ENCODE results near the gene INSIG1.

The INSIG1 gene

GRCh38 chr7:155286686-155287085 lies 11.0 kb upstream of the INSIG1 start:
- TF ChIP-seq Cebpa-rat (IDR thresholded peaks at IDR 0.05): no peak

GRCh38 chr7:155287284-155287935 lies 10.3 kb upstream of the INSIG1 start:
- H3K9me3 ChIP-seq (replicated peaks in 1 of 11): peaks cover 0 to 10% (median 0%) of the 10 kb centered on the region in 11 experiments; a peak in 3 of 22 replicates
- peaks cover 75 to 100% (median 96%) of the 10 kb centered on the region in 10 experiments for H3K4me1 ChIP-seq
- H3K27me3 ChIP-seq: peaks cover 0 to 34% (median 9%) of the 10 kb centered on the region in 11 experiments; a peak in 7 of 22 replicates
- H3K9ac ChIP-seq: peak overlapping the region in 6 of 11 experiments; percentile 1 to 58 (median 20); a peak in 9 of 22 replicates
- H3K4me3 ChIP-seq: peak overlapping the region in 3 of 10 experiments; percentile 9 to 43 (median 28); a peak in 7 of 20 replicates
- TF ChIP-seq Cebpa-rat (IDR thresholded peaks at IDR 0.05): no peak
- peak overlapping the region; percentile 88 to 99 (median 95) for H3K4me2 ChIP-seq
- no peaks in the 10 kb centered on the region for H3K36me3 ChIP-seq
- peaks cover 0 to 14% (median 0%) of the 10 kb centered on the region in 11 experiments; a peak in 2 of 22 replicates for H4K20me1 ChIP-seq
- H3K27ac ChIP-seq: peak overlapping the region in 9 of 11 experiments; percentile 20 to 84 (median 66); a peak in 15 of 22 replicates

More at GRCh38 chr7:155286686-155287085, 11.0 kb upstream of the INSIG1 start:
- H3K9me3 ChIP-seq (replicated peaks in 1 of 11): peaks cover 0 to 10% (median 0%) of the 10 kb centered on the region in 11 experiments; a peak in 3 of 22 replicates
- H3K36me3 ChIP-seq: no peaks in the 10 kb centered on the region
- H3K27me3 ChIP-seq: peaks cover 0 to 34% (median 9%) of the 10 kb centered on the region in 11 experiments; a peak in 7 of 22 replicates
- H3K4me2 ChIP-seq: peak overlapping the region; percentile 88 to 99 (median 95)
- peak overlapping the region in 8 of 11 experiments; percentile 55 to 84 (median 66); a peak in 15 of 22 replicates for H3K27ac ChIP-seq
- H3K4me3 ChIP-seq: peak overlapping the region in 3 of 10 experiments; percentile 35 to 54 (median 45); a peak in 3 of 20 replicates
- peak overlapping the region in 4 of 11 experiments; percentile 19 to 58 (median 37); a peak in 7 of 22 replicates for H3K9ac ChIP-seq
- H3K4me1 ChIP-seq: peaks cover 81 to 100% (median 97%) of the 10 kb centered on the region in 10 experiments
- peaks cover 0 to 14% (median 0%) of the 10 kb centered on the region in 11 experiments; a peak in 2 of 22 replicates for H4K20me1 ChIP-seq

- Histone ChIP-seq H3K4me2 (peak overlapping the region; percentile 88 to 99 (median 95)), H3K4me1 (peaks cover 69 to 100% (median 89%) of the 10 kb centered on the region in 10 experiments), H3K27ac (peak overlapping the region in 6 of 11 experiments; percentile 58 to 84 (median 72); a peak in 12 of 22 replicates), H3K9ac (peak overlapping the region in 6 of 11 experiments; percentile 1 to 58 (median 20); a peak in 6 of 22 replicates), H3K36me3 (no peaks in the 10 kb centered on the region), H4K20me1 (peaks cover 0 to 14% (median 0%) of the 10 kb centered on the region in 11 experiments; a peak in 2 of 22 replicates), H3K9me3 (replicated peaks in 1 of 11) (peaks cover 0 to 10% (median 0%) of the 10 kb centered on the region in 11 experiments; a peak in 3 of 22 replicates), H3K27me3 (peaks cover 0 to 34% (median 9%) of the 10 kb centered on the region in 11 experiments; a peak in 7 of 22 replicates), H3K4me3 (peak overlapping the region in 3 of 10 experiments; percentile 9 to 43 (median 28); a peak in 4 of 20 replicates)
- no peak for TF ChIP-seq Cebpa-rat (IDR thresholded peaks at IDR 0.05)
Observed at GRCh38 chr7:155288055-155288454, 9.6 kb upstream of the INSIG1 start.

- Histone ChIP-seq H3K36me3 (no peaks in the 10 kb centered on the region), H3K4me1 (peaks cover 58 to 100% (median 85%) of the 10 kb centered on the region in 10 experiments), H3K9me3 (replicated peaks in 1 of 11) (peaks cover 0 to 10% (median 0%) of the 10 kb centered on the region in 11 experiments; a peak in 5 of 22 replicates), H3K4me2 (peak overlapping the region; percentile 44 to 99 (median 93); a peak in 20 of 22 replicates), H3K27me3 (peaks cover 0 to 33% (median 7%) of the 10 kb centered on the region in 11 experiments; a peak in 7 of 22 replicates), H3K27ac (no peak overlapping the region), H4K20me1 (peaks cover 0 to 14% (median 0%) of the 10 kb centered on the region in 11 experiments; a peak in 2 of 22 replicates), H3K9ac (no peak overlapping the region), H3K4me3 (no peak overlapping the region)
- no peak for TF ChIP-seq Cebpa-rat (IDR thresholded peaks at IDR 0.05)
Observed at GRCh38 chr7:155289107-155289506, 8.6 kb upstream of the INSIG1 start.

DNA sequence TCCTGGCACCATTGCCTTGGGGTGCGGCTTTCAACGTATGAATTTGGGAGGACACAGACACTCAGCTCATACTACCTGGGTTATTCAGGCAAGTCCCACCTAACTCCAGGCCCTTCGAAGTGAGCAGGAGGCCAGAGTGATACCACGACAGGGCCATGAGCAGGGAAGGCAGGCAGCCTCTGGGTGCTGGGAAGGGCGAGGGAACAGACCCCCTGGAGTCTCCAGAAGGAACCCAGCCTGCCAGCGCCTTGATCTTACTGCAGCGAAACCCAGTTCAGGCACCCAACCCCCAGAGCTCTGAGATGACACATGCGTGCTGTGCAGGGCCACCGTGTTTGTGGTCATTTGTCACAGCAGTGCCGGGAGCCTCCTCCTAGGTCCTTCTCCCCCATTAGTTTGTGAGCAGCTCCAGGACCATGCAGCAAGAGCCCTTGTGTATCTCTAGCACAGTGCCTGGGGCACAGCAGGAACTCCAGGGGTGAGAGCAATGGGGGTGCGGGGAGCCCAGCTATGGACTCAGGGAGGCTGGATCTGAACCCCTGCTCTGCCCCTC lies 7.7 kb upstream of the INSIG1 start:
- H3K27me3 ChIP-seq: peaks cover 0 to 23% (median 0%) of the 10 kb centered on the region in 11 experiments; a peak in 5 of 22 replicates
- H3K9ac ChIP-seq: no peak overlapping the region
- no peak overlapping the region for H3K4me3 ChIP-seq
- H3K4me1 ChIP-seq: peaks cover 49 to 100% (median 78%) of the 10 kb centered on the region in 10 experiments
- H3K27ac ChIP-seq: no peak overlapping the region
- peak overlapping the region; percentile 44 to 99 (median 93); a peak in 15 of 22 replicates for H3K4me2 ChIP-seq
- no peaks in the 10 kb centered on the region for H3K36me3 ChIP-seq
- H3K9me3 ChIP-seq (replicated peaks in 1 of 11): peaks cover 0 to 13% (median 0%) of the 10 kb centered on the region in 11 experiments; a peak in 6 of 22 replicates
- peaks cover 0 to 6% (median 0%) of the 10 kb centered on the region in 11 experiments; a peak in 2 of 22 replicates for H4K20me1 ChIP-seq
- TF ChIP-seq Cebpa-rat (IDR thresholded peaks at IDR 0.05): no peak

DNA sequence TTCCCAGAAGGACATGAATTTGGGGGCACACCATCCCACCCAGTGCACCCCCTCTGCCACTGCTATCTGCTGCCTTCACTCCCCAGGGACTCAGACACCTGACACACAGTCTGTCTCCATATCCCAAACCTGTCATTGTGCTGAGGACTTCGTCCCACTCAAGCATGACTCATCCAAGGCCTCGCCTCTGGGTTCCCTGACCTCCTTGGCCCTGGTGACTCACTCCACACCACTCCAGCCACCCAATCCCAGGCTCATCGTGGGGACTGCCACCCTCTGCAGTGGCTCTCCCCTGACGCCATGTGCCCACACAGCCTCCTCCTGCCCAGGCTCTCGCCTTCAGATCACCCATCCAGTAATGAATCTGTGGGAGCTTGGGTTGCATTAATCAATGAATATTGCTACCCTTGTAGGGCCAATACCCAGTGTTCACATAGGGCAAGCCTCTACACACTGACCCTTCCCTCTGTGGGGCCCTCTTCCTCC lies 6.6 kb upstream of the INSIG1 start:
- H3K36me3 ChIP-seq: no peaks in the 10 kb centered on the region
- peaks cover 48 to 100% (median 78%) of the 10 kb centered on the region in 10 experiments for H3K4me1 ChIP-seq
- peaks cover 0 to 21% (median 0%) of the 10 kb centered on the region in 11 experiments; a peak in 4 of 22 replicates for H3K27me3 ChIP-seq
- no peak overlapping the region for H3K9ac ChIP-seq
- no peak overlapping the region for H3K4me3 ChIP-seq
- peak overlapping the region; percentile 2 to 96 (median 42); a peak in 15 of 22 replicates for H3K4me2 ChIP-seq
- peak overlapping the region in 1 of 11 experiments; percentile 27; a peak in 1 of 22 replicates for H3K27ac ChIP-seq
- TF ChIP-seq Cebpa-rat (IDR thresholded peaks at IDR 0.05): no peak
- H4K20me1 ChIP-seq: no peaks in the 10 kb centered on the region
- peaks cover 0 to 13% (median 0%) of the 10 kb centered on the region in 11 experiments; a peak in 6 of 22 replicates for H3K9me3 ChIP-seq (replicated peaks in 1 of 11)

- H3K9ac ChIP-seq: no peak overlapping the region
- peaks cover 0 to 13% (median 0%) of the 10 kb centered on the region in 11 experiments; a peak in 6 of 22 replicates for H3K9me3 ChIP-seq (replicated peaks in 1 of 11)
- peaks cover 48 to 100% (median 78%) of the 10 kb centered on the region in 10 experiments for H3K4me1 ChIP-seq
- no peaks in the 10 kb centered on the region for H3K36me3 ChIP-seq
- H3K4me3 ChIP-seq: no peak overlapping the region
- H3K4me2 ChIP-seq: peak overlapping the region; percentile 2 to 96 (median 42); a peak in 15 of 22 replicates
- peak overlapping the region in 1 of 11 experiments; percentile 27; a peak in 1 of 22 replicates for H3K27ac ChIP-seq
- no peaks in the 10 kb centered on the region for H4K20me1 ChIP-seq
- no peak for TF ChIP-seq Cebpa-rat (IDR thresholded peaks at IDR 0.05)
- H3K27me3 ChIP-seq: peaks cover 0 to 21% (median 0%) of the 10 kb centered on the region in 11 experiments; a peak in 4 of 22 replicates
Observed at GRCh38 chr7:155291729-155292128, 5.9 kb upstream of the INSIG1 start.

DNA sequence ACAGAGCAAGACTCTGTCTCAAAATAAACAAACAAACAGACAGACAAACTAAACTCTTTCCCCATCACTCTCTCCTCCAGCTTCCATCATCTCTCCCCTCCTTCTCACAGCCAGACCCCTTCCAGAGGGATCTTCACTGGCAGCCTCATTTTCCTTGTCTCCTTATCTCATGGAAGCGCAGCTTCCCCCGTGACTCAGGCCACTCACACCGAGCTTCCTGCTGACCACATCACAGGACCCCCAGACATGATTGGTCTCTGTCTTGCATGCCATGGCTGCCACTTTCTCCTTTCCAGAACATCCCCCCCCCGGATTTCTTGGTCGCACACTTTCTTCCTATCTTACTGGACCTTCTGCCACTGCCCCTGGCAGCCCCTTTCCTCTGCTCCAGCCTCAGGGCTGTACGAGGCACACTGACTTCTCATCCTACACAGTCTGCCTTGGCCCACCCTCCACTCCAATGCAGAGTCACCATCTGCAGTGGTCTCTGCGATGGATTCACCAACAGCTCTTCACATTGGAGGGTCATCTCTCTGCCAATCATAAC lies 4.9 kb upstream of the INSIG1 start:
- TF ChIP-seq Cebpa-rat (IDR thresholded peaks at IDR 0.05): no peak
- no peaks in the 10 kb centered on the region for H4K20me1 ChIP-seq

More for the DNA sequence above, 4.9 kb upstream of the INSIG1 start:
- Histone ChIP-seq H3K9me3 (replicated peaks in 1 of 11) (peaks cover 0 to 13% (median 0%) of the 10 kb centered on the region in 11 experiments; a peak in 6 of 22 replicates), H3K4me3 (no peak overlapping the region), H3K4me1 (peaks cover 39 to 92% (median 71%) of the 10 kb centered on the region in 10 experiments), H3K27ac (no peak overlapping the region), H3K4me2 (peak overlapping the region in 3 of 11 experiments; percentile 38 to 93 (median 67); a peak in 7 of 22 replicates), H3K9ac (no peak overlapping the region), H3K36me3 (no peaks in the 10 kb centered on the region), H3K27me3 (peaks cover 0 to 14% (median 0%) of the 10 kb centered on the region in 11 experiments; a peak in 3 of 22 replicates)
